HG02678 (cell line): ENCODE results near the gene ATP9B.
A peak's percentile ranks its signal among the peaks of the same experiment; 100 is the strongest.

Experiments used
- ATAC-seq: cut with Tn5 transposase; IDR thresholded peaks from one replicate; pipeline ENCODE4 v1.9.1; 2021; ENCODE audit warnings: mild to moderate bottlenecking, moderate library complexity; ENCODE audit not compliant: unreplicated experiment

Gene ATP9B

DNA sequence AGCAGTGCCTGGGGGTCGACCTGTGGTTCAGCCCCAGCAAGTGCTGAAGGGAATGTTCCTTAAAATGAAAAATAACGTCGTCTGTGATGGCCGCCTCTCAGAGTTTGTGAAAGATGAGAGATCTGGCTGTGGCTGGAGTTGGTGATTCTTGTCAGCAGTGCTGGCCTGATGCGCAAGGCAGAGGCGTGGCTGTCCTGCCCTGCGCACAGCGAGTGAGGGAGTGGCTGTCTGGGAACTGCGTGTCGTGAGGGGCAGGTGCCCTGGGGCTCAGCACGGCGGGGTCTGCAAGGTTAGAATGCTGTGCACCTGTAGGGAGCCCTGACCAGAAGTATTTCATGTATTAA, 335.3 kb downstream of the ATP9B start:
- ATAC-seq: no peak

DNA sequence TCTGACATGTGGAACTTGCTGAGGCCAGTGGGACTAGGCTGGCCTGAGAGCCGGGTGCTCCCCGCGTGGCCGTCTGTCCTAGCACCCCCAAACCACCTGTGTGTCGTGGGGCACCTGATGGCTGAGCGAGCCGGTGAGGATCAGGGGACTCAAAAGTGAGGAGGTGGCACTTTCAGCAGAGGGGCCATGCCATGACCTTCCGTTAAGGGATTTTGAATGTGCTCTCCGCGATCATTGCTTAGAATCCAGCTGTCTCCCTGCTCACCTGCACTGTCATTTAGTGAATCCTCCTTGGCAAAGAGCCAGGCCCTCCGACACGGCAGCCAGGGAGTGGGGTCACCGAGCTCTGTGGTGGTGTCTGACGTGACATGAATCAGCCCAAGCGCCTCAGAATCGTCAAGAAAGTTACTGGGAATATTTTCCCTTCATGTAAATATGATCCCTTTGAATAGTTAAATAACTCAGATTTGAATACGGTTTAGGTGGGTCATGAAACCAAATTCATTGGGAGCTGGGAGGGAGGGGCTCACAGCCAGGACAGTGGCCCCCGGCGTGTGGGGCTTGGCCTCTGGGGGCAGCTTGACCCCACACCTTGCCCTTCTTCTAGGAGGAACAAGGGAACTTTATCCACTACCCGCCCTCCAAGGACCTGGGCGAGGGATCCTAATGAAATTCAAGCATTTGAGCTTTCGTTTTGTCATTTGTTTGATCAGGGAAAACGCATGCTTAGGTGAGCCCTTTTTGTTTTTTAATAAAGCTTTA, 336.0 kb downstream of the ATP9B start:
- no peak for ATAC-seq

DNA sequence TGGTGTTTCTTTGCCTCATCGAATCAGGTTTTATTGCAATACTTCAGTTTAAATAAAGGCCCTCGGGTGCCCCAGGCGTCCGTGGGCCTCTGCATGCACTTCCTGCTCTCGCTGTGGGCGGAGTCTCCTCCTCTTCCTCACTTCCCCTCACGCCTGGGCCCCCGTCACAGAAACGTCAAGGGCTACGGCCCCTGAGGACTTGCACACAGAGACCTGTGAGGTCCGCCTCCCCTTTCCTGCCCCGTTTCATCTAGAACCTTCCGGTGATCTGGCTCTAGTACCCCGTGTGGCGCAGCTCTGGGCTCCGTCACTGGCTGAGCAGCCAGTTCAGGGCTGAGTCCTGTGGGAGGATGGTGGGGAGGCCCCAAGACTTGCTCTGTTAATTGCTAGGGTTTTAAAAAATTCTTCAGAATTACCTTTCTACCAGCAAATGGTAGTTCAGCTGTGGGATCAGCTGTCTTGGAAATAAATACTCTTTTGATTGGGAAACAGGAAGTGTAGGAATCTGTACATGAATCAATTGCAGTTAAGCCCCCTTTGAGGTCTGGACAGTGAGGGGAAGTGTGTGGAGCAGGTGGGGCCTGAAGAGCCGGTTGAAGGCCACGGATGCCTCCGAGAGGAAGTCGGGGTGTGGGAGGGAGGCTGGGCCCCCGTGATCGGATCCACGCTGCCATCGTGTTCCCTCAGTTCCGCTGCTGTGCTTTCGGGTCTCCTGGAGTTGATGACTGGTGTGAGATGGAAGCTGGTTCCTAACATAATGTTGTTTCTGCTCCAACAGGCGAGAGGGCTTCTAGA, 336.8 kb downstream of the ATP9B start:
- ATAC-seq: peak; percentile 68

DNA sequence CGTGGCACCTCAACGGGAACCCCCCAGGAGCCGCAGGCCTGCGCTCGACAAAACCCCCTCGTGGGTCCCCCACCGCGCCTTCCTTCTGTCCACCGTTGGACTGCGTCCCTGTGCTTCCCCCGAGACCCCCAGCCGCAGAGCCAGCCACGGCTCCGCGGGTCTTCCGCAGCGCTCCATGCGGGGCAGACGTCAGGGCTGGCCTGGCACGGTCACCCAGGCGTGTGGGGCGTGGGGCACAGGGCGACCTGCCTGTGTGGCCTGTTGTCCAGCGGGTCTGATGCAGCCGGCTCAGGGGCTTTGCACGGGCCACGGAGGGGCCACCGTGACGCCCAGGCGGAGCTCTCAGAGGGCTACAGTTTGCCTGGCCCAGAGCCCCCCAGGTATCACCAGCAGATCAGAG, 337.5 kb downstream of the ATP9B start:
- no peak for ATAC-seq

DNA sequence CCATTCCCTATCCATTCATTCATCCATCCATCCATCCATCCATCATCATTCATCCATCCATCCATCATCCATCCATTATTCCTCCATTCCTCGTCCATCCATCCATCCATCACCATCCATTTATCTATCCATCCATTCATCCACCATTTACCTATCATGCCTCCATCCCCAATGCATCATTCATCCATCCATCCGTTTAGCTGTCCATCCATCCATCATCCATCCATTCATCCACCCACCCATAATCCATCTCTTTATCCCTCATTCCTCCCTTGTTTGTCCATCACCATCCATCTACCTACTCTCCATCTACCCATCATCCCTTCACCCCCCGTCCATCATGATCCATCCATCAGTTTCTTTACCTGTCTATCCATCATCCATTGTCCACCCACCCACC, 340.1 kb downstream of the ATP9B start:
- ATAC-seq: no peak

DNA sequence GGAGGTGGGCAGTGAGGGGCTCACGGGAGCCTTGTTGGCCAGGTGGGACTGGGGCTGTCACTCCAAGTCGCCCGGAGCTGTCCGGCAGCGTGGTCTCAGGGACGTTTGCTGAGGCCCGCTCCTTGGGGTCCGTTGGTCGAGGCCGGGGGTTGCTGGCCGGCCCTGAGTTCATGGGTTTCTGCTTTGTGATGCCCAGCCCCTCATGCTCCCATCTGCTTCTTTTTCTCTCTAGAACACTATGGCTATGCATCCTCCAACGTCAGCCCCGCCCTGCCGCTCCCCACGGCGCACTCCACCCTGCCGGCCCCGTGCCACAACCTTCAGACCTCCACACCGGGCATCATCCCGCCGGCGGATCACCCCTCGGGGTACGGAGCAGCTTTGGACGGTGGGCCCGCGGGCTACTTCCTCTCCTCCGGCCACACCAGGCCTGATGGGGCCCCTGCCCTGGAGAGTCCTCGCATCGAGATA, 341.0 kb downstream of the ATP9B start:
- ATAC-seq: no peak

DNA sequence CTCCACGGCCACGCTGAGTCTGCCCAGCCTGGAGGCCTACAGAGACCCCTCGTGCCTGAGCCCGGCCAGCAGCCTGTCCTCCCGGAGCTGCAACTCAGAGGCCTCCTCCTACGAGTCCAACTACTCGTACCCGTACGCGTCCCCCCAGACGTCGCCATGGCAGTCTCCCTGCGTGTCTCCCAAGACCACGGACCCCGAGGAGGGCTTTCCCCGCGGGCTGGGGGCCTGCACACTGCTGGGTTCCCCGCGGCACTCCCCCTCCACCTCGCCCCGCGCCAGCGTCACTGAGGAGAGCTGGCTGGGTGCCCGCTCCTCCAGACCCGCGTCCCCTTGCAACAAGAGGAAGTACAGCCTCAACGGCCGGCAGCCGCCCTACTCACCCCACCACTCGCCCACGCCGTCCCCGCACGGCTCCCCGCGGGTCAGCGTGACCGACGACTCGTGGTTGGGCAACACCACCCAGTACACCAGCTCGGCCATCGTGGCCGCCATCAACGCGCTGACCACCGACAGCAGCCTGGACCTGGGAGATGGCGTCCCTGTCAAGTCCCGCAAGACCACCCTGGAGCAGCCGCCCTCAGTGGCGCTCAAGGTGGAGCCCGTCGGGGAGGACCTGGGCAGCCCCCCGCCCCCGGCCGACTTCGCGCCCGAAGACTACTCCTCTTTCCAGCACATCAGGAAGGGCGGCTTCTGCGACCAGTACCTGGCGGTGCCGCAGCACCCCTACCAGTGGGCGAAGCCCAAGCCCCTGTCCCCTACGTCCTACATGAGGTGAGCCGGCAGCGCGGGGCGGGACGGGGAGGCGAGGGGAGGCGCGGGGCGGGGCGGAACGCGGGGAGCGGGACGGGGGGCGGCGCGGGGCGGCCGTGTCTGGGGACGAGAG, 341.8 kb downstream of the ATP9B start:
- no peak for ATAC-seq

DNA sequence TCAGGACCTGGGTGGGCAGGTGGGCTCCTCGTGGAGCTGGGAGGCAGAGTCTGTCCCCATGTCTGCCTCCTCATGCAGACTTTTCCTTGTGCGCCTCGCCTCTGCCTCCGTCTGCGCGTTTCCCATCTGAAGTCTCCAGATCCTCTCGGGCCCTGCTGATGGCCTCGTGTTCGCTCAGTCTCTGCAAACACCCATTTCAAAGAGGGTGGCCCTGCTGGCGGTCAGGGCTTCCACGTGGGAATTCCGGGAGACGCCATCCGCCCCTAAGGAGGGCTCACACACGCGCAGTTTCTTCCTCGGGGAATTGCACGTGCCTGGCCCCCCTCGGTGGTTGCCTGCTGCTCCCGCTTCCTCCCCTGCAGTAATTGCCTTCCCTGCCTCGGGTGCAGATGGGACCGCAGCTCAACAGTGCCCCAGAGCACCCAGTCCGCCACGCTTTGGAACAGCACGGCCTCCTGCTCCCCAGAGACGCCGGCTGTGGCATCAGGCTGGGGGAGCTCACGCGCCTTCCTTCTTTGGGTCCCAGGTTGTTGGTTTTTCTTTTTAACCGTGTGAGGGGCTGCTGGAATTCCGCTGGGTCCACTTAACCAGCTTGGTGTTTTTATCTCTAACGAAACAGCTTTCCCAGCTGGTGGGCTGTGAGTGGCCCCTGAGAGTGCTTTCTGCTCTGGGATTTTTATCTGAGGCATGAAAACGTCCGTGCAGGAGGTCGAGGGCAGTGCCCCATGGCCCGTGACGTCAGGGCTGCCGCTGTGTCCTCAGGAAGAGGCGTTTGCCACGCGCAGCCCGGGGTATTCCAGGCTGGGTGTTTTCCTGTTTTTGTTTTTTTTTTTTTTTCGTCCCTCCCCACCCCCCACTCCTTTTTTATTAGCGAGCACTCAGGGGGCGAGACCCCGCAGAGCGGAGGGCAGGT, 342.7 kb downstream of the ATP9B start:
- no peak for ATAC-seq

DNA sequence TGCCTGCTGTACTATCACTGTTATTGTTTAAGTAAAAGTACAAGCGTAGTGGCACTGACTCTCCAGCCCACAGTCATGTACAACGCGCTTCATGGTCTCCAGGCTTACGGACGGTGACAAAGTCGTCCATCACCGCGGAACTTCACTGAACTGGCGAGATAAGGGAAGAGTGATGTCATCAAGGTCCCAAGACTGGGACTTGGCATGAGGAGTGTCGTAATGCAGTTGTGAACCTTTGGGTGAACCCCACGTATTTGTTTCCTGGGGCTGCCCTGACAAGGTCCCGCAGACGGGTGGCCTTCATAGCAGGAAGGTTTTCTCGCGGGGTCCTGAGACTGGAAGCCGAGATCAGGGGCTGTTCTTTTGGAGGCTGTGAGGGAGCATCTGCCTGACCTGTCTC, 343.8 kb downstream of the ATP9B start:
- no peak for ATAC-seq

DNA sequence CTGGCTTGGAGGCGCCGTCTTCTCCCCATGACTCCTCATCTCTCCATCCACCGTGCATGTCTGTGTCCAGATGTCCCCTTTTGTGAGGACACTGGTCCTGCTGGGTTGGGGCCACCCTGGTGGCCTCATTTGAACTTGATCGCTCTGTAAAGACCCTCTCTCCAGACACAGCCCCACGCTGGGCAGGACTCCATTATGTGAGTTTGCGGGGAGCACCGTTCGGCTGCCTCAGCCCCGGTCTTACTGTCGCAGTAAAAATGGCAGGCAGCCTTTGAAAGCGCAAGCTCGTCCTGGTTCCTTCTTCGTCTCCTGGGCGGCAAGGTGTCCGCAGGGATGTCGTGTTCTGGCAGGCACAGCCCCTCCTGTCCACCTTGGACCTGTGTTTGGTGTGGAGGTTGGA, 344.2 kb downstream of the ATP9B start:
- no peak for ATAC-seq

DNA sequence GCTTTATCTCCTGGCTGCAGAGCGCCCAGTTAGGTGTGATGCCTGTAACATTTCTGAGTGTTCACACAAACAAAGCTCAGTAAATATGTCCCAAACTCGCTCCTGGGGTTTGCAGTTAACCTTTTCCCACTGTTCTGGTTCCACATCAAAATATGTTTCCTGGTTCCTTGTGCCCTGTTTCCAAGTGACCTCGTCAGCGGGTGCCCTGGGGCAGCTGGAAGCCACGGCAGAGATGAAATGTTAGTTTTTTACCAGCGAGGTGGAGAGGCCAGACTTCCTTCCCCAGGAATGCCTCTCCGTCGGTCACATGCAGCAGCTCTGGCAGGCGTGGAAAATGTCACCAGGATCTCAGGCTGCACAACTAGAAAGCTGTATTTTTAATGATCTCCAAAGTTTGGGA, 344.7 kb downstream of the ATP9B start:
- no peak for ATAC-seq

DNA sequence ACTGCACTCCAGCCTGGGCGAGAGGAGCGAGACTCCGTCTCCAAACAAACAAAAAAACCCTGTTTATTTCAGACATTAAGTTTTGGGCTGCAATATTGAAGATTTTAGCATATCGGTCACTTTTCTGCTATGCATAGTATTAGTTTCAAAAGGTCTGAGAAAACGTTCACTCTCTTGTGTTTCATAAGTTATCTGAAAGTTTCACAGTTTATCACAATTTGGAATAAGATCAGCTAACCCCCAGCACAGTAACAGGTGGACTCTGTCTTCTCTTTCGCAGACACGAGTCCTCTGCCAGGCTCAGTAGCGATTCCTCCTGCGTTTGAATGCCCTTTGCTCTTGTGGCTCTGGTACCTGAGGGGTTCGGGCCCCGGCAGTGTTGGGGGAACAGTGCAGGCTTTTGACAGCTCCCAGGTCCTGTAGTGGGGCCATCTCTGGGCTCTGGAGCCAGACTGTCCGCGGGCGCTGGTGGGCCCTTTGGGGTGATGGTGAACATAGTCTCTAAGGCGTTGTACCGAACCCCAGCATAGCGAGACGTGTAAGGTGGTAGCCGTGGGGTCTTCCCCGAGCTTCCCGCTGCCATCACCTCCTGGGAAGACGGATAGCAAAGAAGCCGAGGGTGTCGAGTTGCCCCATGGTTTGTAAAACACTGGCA, 347.0 kb downstream of the ATP9B start:
- no peak for ATAC-seq

DNA sequence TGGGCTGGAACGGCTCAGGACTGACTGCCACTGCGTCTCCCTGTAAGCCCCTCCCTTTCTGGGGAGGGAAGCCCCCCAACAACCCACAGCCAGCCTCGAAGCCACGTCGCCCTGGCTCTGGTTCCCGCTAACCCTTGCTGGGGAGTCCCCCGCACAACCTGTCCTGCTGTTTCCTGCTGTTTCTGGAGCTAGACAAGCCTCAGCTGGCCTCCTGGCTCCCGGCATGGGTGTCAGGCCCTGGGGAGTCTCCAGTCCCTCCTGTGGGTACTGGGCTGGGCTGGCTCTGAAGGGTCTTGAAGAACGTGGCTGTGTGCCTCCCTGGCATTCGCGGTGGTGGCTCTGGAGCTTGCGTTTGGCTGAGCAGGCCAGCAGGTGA, 347.5 kb downstream of the ATP9B start:
- no peak for ATAC-seq

DNA sequence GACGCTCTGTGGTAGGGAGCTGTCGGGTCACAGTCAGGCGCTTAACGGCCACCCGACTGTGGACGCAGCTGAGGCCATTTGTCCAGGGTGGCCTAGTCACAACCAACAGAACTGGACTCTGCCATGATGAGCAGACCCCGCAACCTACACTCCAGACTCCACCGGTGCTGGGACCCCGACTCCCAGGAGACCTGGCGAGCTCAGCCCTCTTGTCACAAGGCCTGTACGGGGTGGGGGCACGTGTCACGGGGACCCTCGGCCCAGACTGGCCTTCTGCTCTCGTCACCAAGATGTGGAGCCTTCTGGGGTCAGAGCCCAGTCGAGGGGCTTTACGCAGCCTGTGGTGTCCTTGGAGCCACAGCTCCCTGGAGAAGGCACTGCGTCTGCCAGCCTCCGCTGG, 349.0 kb downstream of the ATP9B start:
- no peak for ATAC-seq

DNA sequence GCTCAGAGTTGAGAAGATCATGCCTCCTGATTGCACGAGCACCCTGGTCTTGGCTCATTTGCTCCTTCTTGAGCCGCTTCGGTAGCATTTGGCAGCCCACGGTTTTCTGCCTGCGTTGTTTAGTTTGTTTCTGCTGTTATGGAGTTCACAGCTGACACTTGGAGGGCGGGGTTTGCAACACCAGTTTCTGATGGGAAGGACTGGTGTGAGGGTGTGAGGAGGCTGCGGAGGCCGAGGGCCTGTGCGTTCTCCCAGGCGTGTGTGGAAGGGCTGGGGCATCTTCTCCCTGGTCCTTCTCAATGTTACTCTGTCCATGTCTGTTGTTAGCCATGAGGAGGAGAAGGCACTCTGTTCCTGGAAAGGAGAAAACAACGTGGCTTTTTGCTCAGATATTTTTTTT, 349.4 kb downstream of the ATP9B start:
- no peak for ATAC-seq

DNA sequence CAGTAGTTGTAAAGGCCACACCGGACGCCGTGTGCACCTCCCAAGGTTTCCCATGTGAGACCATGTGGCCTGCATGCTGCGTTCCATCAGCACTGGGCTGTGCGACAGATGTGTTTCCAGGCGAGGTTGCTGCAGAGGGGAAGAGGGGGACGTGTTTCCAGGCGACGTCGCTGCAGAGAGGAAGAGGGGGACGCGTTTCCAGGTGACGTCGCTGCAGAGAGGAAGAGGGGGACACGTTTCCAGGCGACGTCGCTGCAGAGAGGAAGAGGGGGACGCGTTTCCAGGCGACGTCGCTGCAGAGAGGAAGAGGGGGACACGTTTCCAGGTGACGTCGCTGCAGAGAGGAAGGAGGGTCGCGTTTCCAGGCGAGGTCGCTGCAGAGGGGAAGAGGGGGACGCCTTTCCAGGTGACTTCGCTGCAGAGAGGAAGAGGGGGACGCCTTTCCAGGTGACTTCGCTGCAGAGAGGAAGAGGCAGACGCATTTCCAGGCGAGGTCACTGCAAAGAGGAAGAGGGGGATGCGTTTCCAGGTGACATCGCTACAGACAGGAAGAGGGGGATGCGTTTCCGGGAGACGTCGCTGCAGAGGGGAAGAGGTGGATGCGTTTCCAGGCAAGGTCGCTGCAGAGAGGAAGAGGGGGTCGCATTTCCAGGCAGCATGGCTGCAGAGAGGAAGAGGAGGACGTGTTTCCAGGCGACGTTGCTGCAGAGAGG, 351.0 kb downstream of the ATP9B start:
- no peak for ATAC-seq

DNA sequence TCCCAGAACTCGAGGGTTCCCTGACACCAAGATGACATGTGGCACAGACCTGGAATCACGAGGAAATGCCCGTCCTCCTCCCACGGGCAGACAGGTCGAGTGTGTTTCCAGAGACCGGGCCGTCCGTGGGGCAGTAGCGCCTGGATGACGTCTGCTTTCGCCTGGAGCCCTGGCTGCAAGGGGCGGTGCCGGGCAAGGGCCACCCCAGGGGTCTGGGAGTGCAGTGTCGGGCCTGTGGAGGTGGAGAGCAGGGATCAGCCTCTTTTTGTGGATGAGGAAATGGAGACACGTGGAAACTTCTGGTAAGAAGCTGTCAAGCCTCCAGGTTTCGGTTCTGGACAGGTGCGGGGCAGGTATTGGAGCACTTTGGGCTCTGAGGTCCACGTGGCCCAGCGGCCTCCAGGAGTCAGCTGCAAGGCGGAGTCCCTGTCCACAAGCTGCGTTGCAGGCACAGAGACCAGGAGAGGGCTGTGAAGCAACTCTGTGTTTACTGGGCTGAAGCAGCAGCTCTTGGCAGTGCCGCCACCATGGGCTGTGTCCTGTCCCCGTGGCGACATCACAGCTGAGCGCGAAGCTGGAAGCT, 352.2 kb downstream of the ATP9B start:
- no peak for ATAC-seq

DNA sequence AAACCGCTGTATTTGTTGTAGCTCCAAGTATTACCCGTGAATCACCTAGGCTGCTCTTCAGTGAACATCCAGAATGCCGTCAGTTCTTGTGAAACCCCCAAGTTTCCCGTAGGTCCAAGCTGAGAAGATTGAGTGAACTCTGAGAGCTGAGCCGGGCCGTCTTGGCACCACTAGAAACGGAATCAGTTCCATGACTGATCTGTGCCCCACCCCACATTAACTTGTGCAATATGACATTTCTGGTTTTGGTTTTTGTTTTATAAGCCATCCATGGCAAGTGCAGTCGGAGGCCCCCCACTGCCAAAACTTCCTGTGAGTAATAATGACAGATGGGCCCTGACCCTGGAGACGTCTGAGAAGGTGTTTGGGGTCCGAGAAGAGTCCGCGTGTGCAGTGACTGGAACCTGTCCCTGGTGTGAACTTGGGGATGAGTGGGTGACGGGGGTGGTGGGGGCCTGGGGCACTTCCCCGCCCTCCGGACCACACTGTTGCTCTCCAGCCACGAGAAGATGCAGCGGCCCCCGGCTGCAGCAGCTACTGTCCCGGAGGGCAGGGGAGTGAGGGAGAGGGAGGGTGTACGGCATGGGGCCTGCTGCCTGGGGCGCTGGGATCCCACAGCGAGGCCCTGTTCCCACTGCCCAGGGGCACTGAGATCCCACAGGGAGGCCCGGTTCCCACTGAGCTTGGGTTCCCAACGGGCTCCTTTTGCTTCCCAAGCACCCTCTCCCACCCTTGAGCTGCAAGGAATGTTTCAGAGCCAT, 353.0 kb downstream of the ATP9B start:
- ATAC-seq: no peak
